Common myeloid progenitor, CD34-positive (primary cell): Measurements from ENCODE around the gene PIP4K2A.

Experiments used
- CTCF ChIA-PET: fragments of 350-600 bp; sonication (Branson Sonifier 250); formaldehyde crosslinking; loops from one replicate; lab custom pipeline; 2021; ENCODE audit warnings: antibody characterized with exemption; lab: Charles Lee
- POLR2A ChIA-PET: fragments of 350-600 bp; sonication (Branson Sonifier 250); formaldehyde crosslinking; loops from one replicate; lab custom pipeline; 2021; ENCODE audit warnings: antibody characterized with exemption; lab: Charles Lee
- DNase-seq, 3 donors: peaks; one replicate each; pipeline versions ENCODE4 v3.0.0 to v3.0.0-alpha.2; 2013
- H3K27ac ChIP-seq, 2 experiments: 1 replicate in 1 of 2; 2 replicates in 1 of 2; pipeline ENCODE4 v1.7.0; 2013; ENCODE audit warnings: inconsistent platforms in 2 of 2, low read length in 2 of 2, mild to moderate bottlenecking in 2 of 2, low read depth in 1 of 2, moderate library complexity in 1 of 2; ENCODE audit not compliant: severe bottlenecking in 2 of 2, insufficient read depth in 1 of 2, poor library complexity in 1 of 2
- H3K27me3 ChIP-seq, 5 experiments: replicated peaks in 2 of 5; 1 replicate in 3 of 5; 2 replicates in 2 of 5; pipeline versions ENCODE4 v1.6.1 to v1.7.0; 2013; ENCODE audit warnings: low read length in 4 of 5, mild to moderate bottlenecking in 2 of 5, moderate library complexity in 2 of 5, inconsistent platforms in 1 of 5; ENCODE audit not compliant: insufficient read depth in 5 of 5, control insufficient read depth in 4 of 5
- H3K36me3 ChIP-seq, 4 experiments: 1 replicate in 2 of 4; 2 replicates in 2 of 4; pipeline versions ENCODE4 v1.6.1 to v1.7.0; 2013; ENCODE audit warnings: low read length in 3 of 4, control low read depth in 1 of 4, mild to moderate bottlenecking in 1 of 4; ENCODE audit not compliant: control insufficient read depth in 4 of 4, insufficient read depth in 4 of 4
- H3K4me1 ChIP-seq, 4 experiments: 1 replicate in 3 of 4; 2 replicates in 1 of 4; pipeline versions ENCODE4 v1.6.1 to v1.7.1; 2013; ENCODE audit warnings: low read length in 3 of 4, mild to moderate bottlenecking in 3 of 4, control low read depth in 1 of 4, inconsistent platforms in 1 of 4, moderate library complexity in 1 of 4; ENCODE audit not compliant: control insufficient read depth in 4 of 4, insufficient read depth in 4 of 4; ENCODE audit errors: control extremely low read depth in 1 of 4
- H3K4me3 ChIP-seq, 7 experiments: 1 replicate in 4 of 7; 2 replicates in 3 of 7; pipeline versions ENCODE4 v1.5.1 to v1.7.0; 2013; ENCODE audit warnings: mild to moderate bottlenecking in 7 of 7, low read length in 6 of 7, moderate library complexity in 6 of 7, inconsistent platforms in 2 of 7, low read depth in 2 of 7, control low read depth in 1 of 7; ENCODE audit not compliant: insufficient read depth in 4 of 7, control insufficient read depth in 1 of 7; ENCODE audit errors: extremely low read depth in 1 of 7
- H3K9me3 ChIP-seq, 5 experiments: 1 replicate in 4 of 5; 2 replicates in 1 of 5; pipeline versions ENCODE4 v1.6.1 to v1.7.1; 2013; ENCODE audit warnings: low read length in 4 of 5, mild to moderate bottlenecking in 2 of 5, inconsistent platforms in 1 of 5, low read depth in 1 of 5, moderate library complexity in 1 of 5; ENCODE audit not compliant: control insufficient read depth in 4 of 5, insufficient read depth in 2 of 5; ENCODE audit errors: control extremely low read depth in 1 of 5
- WGBS: methylation state at CpG from one replicate; pipeline ENCODE4 v1.1.5; 2013; ENCODE audit not compliant: insufficient coverage; 5-methylcytosine and 5-hydroxymethylcytosine counted together

Gene PIP4K2A

DNA sequence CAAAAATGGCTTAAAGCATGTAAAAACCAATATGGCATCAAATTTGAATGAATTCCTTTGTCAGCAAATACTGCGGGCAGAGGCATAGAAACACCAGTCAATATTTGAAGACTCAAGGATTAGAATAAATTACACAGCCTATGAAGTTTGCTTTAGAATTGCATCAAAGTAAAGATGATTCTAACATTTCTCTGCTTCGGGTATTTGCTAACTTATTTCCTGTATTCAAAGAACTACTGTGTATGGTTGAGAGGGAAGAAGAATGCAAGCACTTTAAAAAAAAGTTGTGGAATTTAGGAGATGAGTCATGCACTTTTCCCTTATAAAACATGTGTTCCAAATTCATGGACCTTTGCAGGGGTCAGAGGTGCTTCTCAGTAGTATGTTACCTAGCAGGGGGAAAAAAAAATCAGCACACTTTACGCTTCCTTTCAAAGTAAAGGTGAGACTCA lies 90.1 kb downstream of the PIP4K2A start:
- no peaks in the 10 kb centered on the region for H3K27me3 ChIP-seq
- peaks cover 4 to 33% (median 15%) of the 10 kb centered on the region in 4 experiments for H3K4me1 ChIP-seq
- peaks cover 0 to 15% (median 0%) of the 10 kb centered on the region in 4 experiments for H3K36me3 ChIP-seq
- no peak overlapping the region for H3K27ac ChIP-seq
- DNase-seq = no peak
- H3K9me3 ChIP-seq = no peaks in the 10 kb centered on the region
- POLR2A ChIA-PET = interaction anchor here (0.6 kb wide), 1 partner anchor 19 kb away, joined by 3 read pairs; no protein-coding TSS in a partner anchor
- CTCF ChIA-PET = interaction anchor here (0.6 to 5.5 kb wide), 4 partner anchors 9 to 48 kb away, joined by 3 to 26 read pairs (median 4); no protein-coding TSS in a partner anchor
- H3K4me3 ChIP-seq = no peak overlapping the region
- no CpG with 5 or more reads among the region's 3 CpGs for WGBS

DNA sequence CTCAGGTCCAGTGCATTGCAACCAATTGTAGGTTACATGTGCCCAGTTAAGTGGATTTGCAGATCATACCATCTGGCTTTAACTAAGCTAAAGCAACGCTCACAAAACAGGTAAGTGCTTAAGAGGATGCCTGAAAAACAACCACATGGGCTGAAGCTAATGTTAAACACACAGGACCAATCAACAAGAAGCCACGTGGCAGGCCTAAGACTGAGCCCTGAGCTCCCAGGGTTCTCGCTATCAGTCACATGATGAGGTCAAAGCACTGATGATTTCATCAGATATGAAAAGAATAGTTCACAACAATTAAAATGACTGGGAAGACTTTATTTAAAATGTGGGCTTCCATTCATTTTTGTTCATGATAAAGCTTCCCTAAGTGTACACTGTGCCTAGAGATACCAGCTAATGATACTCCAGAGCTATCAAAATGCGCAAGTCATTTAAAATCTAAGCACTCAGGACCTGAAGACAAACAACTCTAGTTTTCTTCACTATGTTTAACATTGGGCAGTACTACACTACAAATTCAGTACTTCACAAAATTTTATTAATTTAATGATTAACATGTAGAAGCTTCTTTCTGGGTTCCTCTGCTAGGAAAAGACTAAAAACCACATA lies 90.6 kb downstream of the PIP4K2A start:
- 100% methylated on average over 2 of the region's 4 CpGs for WGBS
- ChIA-PET POLR2A (interaction anchor here (0.6 kb wide), 1 partner anchor 18 kb away, joined by 3 read pairs; no protein-coding TSS in a partner anchor), CTCF (interaction anchor here (0.6 to 5.5 kb wide), 5 partner anchors 12 to 47 kb away, joined by 3 to 26 read pairs (median 4); no protein-coding TSS in a partner anchor)
- no peak for DNase-seq
- H3K4me1 ChIP-seq = peaks cover 4 to 33% (median 16%) of the 10 kb centered on the region in 4 experiments
- no peak overlapping the region for H3K4me3 ChIP-seq
- H3K27me3 ChIP-seq = no peaks in the 10 kb centered on the region
- no peaks in the 10 kb centered on the region for H3K9me3 ChIP-seq
- peaks cover 0 to 14% (median 0%) of the 10 kb centered on the region in 4 experiments for H3K36me3 ChIP-seq
- H3K27ac ChIP-seq = no peak overlapping the region

DNA sequence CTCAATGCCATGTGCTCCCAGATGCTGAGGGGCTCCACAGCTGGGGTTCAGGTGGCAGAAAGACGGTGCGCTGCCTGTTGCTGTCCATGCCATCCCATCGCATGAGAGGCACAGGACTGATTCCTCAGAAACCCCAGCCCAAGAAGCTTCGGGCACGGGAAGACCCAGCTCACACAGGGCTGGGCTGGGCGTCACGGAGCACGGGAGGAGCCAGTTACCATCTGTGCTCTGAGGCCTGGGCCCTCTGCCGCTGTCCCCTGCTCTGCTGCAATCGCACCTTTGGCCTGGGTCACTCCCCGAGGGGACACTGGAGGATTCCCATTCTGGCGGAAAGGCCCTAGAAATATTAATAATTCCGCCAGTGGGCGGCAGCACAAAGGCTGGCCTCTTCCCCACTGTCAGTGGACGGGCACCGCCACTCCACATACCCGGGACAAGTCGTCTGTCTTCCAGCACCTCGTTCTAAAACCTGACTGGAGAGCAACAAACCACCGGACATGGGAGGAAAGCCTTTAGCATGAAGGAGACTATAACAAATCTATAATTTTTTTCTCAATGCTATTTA lies 92.1 kb downstream of the PIP4K2A start:
- Histone ChIP-seq H3K4me1 (peaks cover 4 to 32% (median 18%) of the 10 kb centered on the region in 4 experiments), H3K27me3 (no peaks in the 10 kb centered on the region), H3K9me3 (no peaks in the 10 kb centered on the region), H3K27ac (no peak overlapping the region), H3K36me3 (peaks cover 0 to 12% (median 0%) of the 10 kb centered on the region in 4 experiments), H3K4me3 (no peak overlapping the region)
- POLR2A ChIA-PET = no interaction called here
- 98% methylated on average over 17 of the region's 20 CpGs for WGBS
- CTCF ChIA-PET = interaction anchor here (1.1 to 5.5 kb wide), 3 partner anchors 10 to 60 kb away, joined by 4 to 26 read pairs (median 4); no protein-coding TSS in a partner anchor
- DNase-seq = no peak

DNA sequence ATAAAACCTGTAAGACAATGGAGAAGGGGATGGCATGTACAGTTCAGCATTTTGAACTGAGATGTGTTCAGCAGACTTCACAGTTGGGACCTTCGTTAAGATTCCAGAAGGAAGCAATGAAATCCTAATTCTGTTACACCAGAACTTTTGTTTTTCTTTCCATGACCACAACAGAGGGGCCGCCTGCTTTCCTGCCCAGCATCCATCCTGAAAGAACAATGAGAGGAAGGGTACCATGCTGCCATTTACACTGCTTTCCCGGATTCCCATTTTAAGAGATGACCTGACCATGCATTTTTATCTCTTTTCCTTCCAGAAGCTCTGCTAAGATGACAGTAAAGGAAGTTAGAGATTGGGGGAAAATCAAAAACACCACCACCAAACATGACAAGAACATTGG lies 92.7 kb downstream of the PIP4K2A start:
- no peak for DNase-seq
- no peak overlapping the region for H3K4me3 ChIP-seq
- H3K36me3 ChIP-seq = peaks cover 0 to 12% (median 0%) of the 10 kb centered on the region in 4 experiments
- H3K9me3 ChIP-seq = no peaks in the 10 kb centered on the region
- no peaks in the 10 kb centered on the region for H3K27me3 ChIP-seq
- H3K27ac ChIP-seq = no peak overlapping the region
- WGBS = 100% methylated on average over 2 of the region's 3 CpGs
- ChIA-PET CTCF (interaction anchor here (1.1 to 5.5 kb wide), 4 partner anchors 10 to 61 kb away, joined by 3 to 26 read pairs (median 4); no protein-coding TSS in a partner anchor), POLR2A (no interaction called here)
- H3K4me1 ChIP-seq = peaks cover 4 to 35% (median 17%) of the 10 kb centered on the region in 4 experiments

DNA sequence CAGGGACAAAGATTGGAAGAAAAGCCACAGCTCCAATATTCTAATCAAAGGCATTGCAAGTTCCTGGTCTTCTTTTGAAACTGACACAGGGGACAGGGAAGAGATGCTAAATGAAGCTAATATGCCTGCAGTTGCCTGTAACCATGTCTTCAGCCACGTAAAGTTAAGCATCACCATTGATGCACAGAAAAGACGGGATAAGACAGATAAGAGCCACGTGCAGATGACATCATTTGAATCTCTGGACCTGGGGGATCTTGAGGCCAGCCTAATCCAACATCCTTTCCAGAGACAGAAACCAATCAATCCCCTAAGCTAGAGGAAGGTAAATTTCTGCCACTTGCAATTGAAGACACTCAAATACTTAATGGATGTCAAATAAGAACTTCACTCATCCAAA lies 93.4 kb downstream of the PIP4K2A start:
- WGBS = 100% methylated on average over 2 of the region's 3 CpGs
- DNase-seq = no peak
- Histone ChIP-seq H3K9me3 (no peaks in the 10 kb centered on the region), H3K4me1 (peaks cover 4 to 40% (median 18%) of the 10 kb centered on the region in 4 experiments), H3K27ac (no peak overlapping the region), H3K4me3 (no peak overlapping the region), H3K36me3 (peaks cover 0 to 12% (median 0%) of the 10 kb centered on the region in 4 experiments), H3K27me3 (no peaks in the 10 kb centered on the region)
- POLR2A ChIA-PET = no interaction called here
- CTCF ChIA-PET = interaction anchor here (0.8 to 1.1 kb wide), 2 partner anchors 12 to 19 kb away, joined by 3 read pairs; no protein-coding TSS in a partner anchor

DNA sequence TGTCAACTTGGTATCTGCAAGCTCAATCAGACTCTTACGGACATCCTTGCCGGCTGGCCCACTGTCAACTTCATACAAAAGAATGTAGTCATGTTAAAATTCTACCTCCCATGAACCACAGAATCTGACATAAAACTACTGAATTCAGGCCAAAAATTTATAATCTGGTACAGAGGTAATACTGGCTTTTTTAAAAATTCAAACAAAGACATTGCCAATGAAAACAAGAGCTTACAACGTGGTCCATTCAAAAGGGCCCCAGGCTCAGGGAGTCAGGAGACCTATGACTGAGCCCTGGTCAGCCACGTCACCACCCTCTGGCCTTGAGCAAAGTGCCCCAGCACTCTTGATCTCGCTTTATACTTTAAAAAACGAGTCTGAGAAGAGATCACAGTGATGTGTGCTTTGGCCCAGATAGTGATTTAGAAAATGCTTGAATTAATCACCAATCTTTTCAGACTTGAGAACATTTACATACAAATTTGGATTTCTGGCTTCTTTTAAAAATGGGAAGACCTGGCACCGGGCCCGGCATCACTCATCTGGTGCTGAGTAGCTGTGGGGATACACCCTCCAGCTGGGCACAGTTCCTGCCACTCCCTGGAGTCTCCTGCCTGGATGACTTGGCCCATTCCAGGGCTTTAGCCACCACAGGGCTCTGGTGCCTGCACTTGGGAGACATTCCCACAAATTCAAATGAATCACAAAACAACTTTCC lies 94.1 kb downstream of the PIP4K2A start:
- Histone ChIP-seq H3K27me3 (no peaks in the 10 kb centered on the region), H3K36me3 (peaks cover 0 to 12% (median 0%) of the 10 kb centered on the region in 4 experiments), H3K4me3 (no peak overlapping the region), H3K4me1 (peaks cover 4 to 44% (median 19%) of the 10 kb centered on the region in 4 experiments), H3K9me3 (no peaks in the 10 kb centered on the region), H3K27ac (no peak overlapping the region)
- CTCF ChIA-PET = interaction anchor here (0.8 kb wide), 1 partner anchor 19 kb away, joined by 3 read pairs; no protein-coding TSS in a partner anchor
- DNase-seq = no peak
- WGBS = 97% methylated on average over 5 of the region's 8 CpGs
- POLR2A ChIA-PET = no interaction called here
